RWPE2 (cell line): ENCODE results near the gene KCNK16.
A peak's percentile ranks its signal among the peaks of the same experiment; 100 is the strongest.

ENCODE experiments used
- ATAC-seq: fragments of 200-7000 bp; cut with Tn5 transposase; 3 replicates; pipeline ENCODE4 v1.9.1; 2021; ENCODE audit warnings: low read depth
- DNase-seq: peaks from one replicate; pipeline ENCODE4 v3.0.0-alpha.2; 2020; ENCODE audit warnings: low spot score
- H3K27ac ChIP-seq: fragments of 450-650 bp; 2 replicates; pipeline ENCODE4 v1.5.1; 2017; ENCODE audit warnings: mild to moderate bottlenecking; ENCODE audit not compliant: poor library complexity, severe bottlenecking
- H3K27me3 ChIP-seq: fragments of 250-450 bp; sonication (Bioruptor Pico); 2 replicates; pipeline ENCODE4 v1.5.1; 2021; ENCODE audit warnings: mild to moderate bottlenecking, moderate library complexity; ENCODE audit not compliant: insufficient read depth, poor library complexity, severe bottlenecking
- H3K36me3 ChIP-seq: fragments of 250-450 bp; sonication (Bioruptor Pico); 2 replicates; pipeline ENCODE4 v1.5.1; 2020; ENCODE audit warnings: low read depth, mild to moderate bottlenecking, moderate library complexity
- H3K4me1 ChIP-seq: fragments of 250-450 bp; sonication (Bioruptor Pico); 2 replicates; pipeline ENCODE4 v1.5.1; 2021; ENCODE audit warnings: mild to moderate bottlenecking, moderate library complexity; ENCODE audit not compliant: insufficient read depth, poor library complexity, severe bottlenecking
- H3K4me3 ChIP-seq: fragments of 250-450 bp; sonication (Bioruptor Pico); 2 replicates; pipeline ENCODE4 v1.5.1; 2021; ENCODE audit warnings: mild to moderate bottlenecking, moderate library complexity; ENCODE audit not compliant: severe bottlenecking
- H3K9me3 ChIP-seq: fragments of 250-450 bp; sonication (Bioruptor Pico); 2 replicates; pipeline ENCODE4 v1.5.1; 2021; ENCODE audit warnings: mild to moderate bottlenecking, moderate library complexity; ENCODE audit not compliant: severe bottlenecking
- CTCF ChIP-seq: fragments of 450-650 bp; IDR thresholded peaks from one replicate; pipeline ENCODE4 v1.5.1; 2017; ENCODE audit warnings: mild to moderate bottlenecking, moderate library complexity; ENCODE audit not compliant: poor library complexity, severe bottlenecking

The KCNK16 gene

DNA sequence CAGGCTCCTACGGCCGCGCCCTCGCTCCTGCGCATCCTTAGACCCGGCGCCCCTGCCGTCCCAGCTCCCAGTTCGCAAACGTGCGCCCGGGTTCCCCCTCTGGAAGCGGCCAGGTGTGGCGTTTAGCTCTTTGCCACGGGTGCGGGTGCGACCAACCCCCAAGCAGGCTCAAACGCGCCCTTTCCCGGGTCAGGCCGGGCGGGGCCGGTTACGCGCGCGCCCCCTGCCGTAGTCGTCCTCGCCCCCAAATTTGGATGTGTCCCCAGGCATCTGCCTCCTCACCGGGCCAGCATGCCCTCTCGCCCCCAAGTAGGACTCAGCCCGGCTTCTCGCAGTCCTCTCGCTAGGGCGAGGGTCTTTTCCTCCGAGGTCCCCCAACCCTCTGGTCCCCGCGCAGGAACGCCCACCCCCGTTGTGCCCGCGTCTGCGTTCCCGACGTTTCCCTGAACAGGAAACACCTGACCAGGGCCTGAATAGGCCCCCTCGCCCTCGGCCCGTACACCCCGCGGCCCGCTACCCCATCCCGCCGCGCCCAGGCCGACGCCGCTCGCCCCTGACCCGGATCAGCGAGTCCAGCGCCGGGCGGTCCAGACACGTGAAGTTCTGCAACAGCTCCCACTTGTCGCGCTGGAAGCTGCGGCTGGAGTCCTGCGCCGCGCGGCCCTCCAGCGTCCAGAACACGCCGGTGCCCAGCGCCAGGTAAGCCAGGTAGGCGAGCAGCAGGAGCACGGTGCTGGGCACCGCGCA is 8.8 kb downstream of the KCNK16 start:
- no peak for ATAC-seq
- Histone ChIP-seq H3K27ac (no peak overlapping the region), H3K4me3 (no peak overlapping the region)

DNA sequence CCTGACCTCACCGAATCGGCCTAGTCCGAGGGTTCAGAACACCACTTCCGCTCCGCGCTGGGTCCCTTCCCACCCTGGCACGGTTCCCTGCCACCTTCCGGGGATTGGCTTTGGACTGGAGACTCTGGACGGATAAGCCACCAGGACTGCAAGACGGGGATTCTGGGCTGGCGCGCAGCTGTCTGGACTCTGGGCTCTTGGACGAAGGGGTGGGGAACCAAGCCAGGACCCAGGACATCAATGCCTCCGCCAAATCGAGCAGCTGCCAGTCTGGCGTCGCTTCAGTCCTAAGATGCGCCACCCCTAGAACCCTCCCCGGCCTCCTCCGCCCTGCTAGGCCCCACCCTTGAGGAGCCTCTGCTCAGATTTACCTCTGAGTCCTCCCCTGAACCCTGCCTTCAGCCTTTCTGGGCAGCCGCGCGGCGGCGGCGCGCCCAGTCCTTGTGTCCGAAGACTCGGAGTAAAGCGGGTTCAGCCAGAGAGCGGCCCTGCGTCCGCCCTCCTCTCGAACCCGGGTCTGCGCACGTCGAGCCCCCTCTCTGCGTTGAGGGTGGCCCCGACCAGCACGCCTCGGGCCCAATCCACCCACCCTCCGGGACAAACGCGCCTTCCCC is 9.5 kb downstream of the KCNK16 start:
- no peak for TF ChIP-seq CTCF
- H3K27ac ChIP-seq, result no peak overlapping the region
- ATAC-seq (no peak), DNase-seq (no peak)
- H3K36me3 ChIP-seq, result no peaks in the 10 kb centered on the region
- H3K4me1 ChIP-seq, result no peaks in the 10 kb centered on the region
- H3K27me3 ChIP-seq, result peaks cover 34% of the 10 kb centered on the region
- H3K4me3 ChIP-seq, result no peak overlapping the region
- no peaks in the 10 kb centered on the region for H3K9me3 ChIP-seq

More for the DNA sequence above, 8.8 kb downstream of the KCNK16 start:
- no peaks in the 10 kb centered on the region for H3K4me1 ChIP-seq
- no peaks in the 10 kb centered on the region for H3K9me3 ChIP-seq
- H3K27me3 ChIP-seq, result peaks cover 34% of the 10 kb centered on the region
- DNase-seq, result no peak
- TF ChIP-seq CTCF, result no peak
- H3K36me3 ChIP-seq, result no peaks in the 10 kb centered on the region

DNA sequence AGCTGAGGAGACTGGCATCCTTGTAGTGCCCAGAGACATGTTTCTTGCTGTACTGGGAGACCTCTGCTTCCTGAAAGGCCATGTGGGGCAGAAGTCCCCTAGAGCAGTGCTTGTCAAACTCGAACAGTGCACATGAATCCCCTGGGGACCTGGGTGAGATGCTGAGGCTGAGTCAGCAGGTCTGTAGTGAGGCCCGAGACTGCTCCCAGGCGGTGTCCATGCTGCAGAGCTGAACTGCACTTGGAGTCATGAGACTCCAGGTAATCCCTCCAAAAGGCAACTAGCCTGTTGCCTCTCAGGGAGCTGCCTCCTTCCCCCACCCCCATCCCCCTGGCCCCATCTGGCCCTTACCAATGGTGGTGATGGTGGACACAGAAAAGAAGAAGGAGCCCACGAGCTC is 12.0 kb downstream of the KCNK16 start:
- ATAC-seq (no peak), DNase-seq (no peak)
- Histone ChIP-seq H3K27ac (no peak overlapping the region), H3K9me3 (no peaks in the 10 kb centered on the region), H3K27me3 (peaks cover 34% of the 10 kb centered on the region), H3K4me3 (no peak overlapping the region), H3K36me3 (no peaks in the 10 kb centered on the region), H3K4me1 (no peaks in the 10 kb centered on the region)
- no peak for TF ChIP-seq CTCF

DNA sequence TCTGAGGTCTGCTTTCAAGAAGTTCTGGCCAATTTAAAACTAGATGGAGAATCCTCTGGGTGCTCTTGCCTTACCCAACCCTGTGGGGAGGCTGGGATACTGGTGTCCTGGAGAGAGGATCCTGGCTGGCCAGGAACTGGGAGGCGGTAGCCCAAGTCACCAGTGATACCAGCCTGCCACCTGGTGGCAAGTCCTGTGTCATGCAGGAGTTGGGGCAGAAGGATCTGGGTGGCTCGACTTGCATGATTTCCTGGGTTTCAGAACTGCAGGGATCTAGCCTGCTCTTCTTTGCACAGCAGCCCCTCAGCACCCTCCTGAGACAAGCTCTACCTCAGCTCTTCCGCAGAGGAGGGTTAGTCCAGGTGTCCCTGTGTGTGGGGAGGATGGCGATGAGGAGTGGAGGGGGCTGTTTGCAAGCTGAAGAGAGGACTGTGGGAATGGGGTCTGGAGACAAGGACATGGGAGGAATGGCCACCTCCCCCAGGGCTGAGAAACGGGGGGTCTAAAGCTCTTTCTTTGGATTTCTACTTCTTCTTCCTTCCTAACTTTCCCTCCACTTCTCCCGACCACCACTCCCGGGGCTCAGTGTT is 12.5 kb downstream of the KCNK16 start:
- no peak overlapping the region for H3K4me3 ChIP-seq
- DNase-seq (no peak), ATAC-seq (peak; percentile 81)
- TF ChIP-seq CTCF, result peak; percentile 85
- no peaks in the 10 kb centered on the region for H3K4me1 ChIP-seq
- no peak overlapping the region for H3K27ac ChIP-seq
- H3K36me3 ChIP-seq, result no peaks in the 10 kb centered on the region
- H3K9me3 ChIP-seq, result no peaks in the 10 kb centered on the region
- H3K27me3 ChIP-seq, result peaks cover 29% of the 10 kb centered on the region
